Gastroesophageal sphincter (tissue), 4 donors: Measurements from ENCODE around the gene WAPL. TPM values are rescaled to one million over a fixed set of nuclear protein-coding genes. Genes with fewer than 3 reads are reported as not detected.
A peak's percentile ranks its signal among the peaks of the same experiment; 100 is the strongest.
"Not testable (repeated sequence)": the region's sequence is repeated elsewhere in the genome, so short reads cannot be mapped to it uniquely, and the experiment has no call there.

Experiments
- ATAC-seq: fragments of 150-250 bp; one replicate; pipeline ENCODE4 v1.9.1; 2016; ENCODE audit warnings: mild to moderate bottlenecking, moderate library complexity
- H3K27ac ChIP-seq, 4 donors: fragments of 200-600 bp; sonication (generic) in 3 of 4; 1 replicate in 3 of 4; 2 replicates in 1 of 4; pipeline ENCODE4 v1.5.1; 2016 to 2019
- H3K27me3 ChIP-seq: fragments of 200-600 bp; sonication (generic); one replicate; pipeline ENCODE4 v1.5.1; 2019
- H3K36me3 ChIP-seq, 2 donors: fragments of 200-600 bp; sonication (generic); one replicate each; pipeline ENCODE4 v1.5.1; 2019; ENCODE audit warnings: control low read depth in 1 of 2
- H3K4me1 ChIP-seq, 3 donors: fragments of 200-600 bp; sonication (generic); 1 replicate in 2 of 3; 2 replicates in 1 of 3; pipeline ENCODE4 v1.5.1; 2016 to 2019; ENCODE audit warnings: control low read depth in 2 of 3
- H3K4me3 ChIP-seq, 2 donors: fragments of 200-600 bp; sonication (generic); one replicate each; pipeline ENCODE4 v1.5.1; 2019; ENCODE audit warnings: mild to moderate bottlenecking in 1 of 2, moderate library complexity in 1 of 2
- H3K9me3 ChIP-seq, 3 donors: fragments of 200-600 bp; sonication (generic); one replicate each; pipeline ENCODE4 v1.5.1; 2017 to 2019; ENCODE audit warnings: control low read depth in 2 of 3
- CTCF ChIP-seq, 4 experiments: fragments of 200-600 bp in 2 of 4; fragments of 450-650 bp in 2 of 4; sonication (generic) in 1 of 4; IDR thresholded peaks; one replicate each; pipeline ENCODE4 v1.5.1; 2017 to 2019; ENCODE audit warnings: antibody characterized with exemption in 4 of 4, mild to moderate bottlenecking in 2 of 4, moderate library complexity in 2 of 4
- EP300 ChIP-seq: sonication (generic); formaldehyde crosslinking; IDR thresholded peaks from one replicate; pipeline ENCODE4 v1.6.1; 2017; ENCODE audit warnings: antibody characterized with exemption, mild to moderate bottlenecking
- POLR2A ChIP-seq, 2 donors: fragments of 450-650 bp; IDR thresholded peaks; one replicate each; pipeline ENCODE4 v1.6.1; 2017; ENCODE audit warnings: antibody characterized with exemption in 2 of 2, mild to moderate bottlenecking in 2 of 2, moderate library complexity in 1 of 2
- POLR2AphosphoS5 ChIP-seq: sonication (generic); formaldehyde crosslinking; IDR thresholded peaks from one replicate; pipeline ENCODE4 v1.6.1; 2017; ENCODE audit warnings: antibody characterized with exemption
- WGBS, 2 donors: methylation state at CpG; one replicate each; pipeline ENCODE4 v1.1.5; 2018; ENCODE audit warnings: low coverage in 1 of 2; 5-methylcytosine and 5-hydroxymethylcytosine counted together
- total RNA-seq, 4 donors: library from RNA; depleted of rRNA; stranded (reverse); fragments of >200 nt; gene quantifications; one replicate each; pipeline ENCODE4 v1.1.0, GENCODE V29; 2016

Gene WAPL
- total RNA-seq = 10 to 100 TPM; 35.6 to 55.1 (median 40.6) TPM

DNA sequence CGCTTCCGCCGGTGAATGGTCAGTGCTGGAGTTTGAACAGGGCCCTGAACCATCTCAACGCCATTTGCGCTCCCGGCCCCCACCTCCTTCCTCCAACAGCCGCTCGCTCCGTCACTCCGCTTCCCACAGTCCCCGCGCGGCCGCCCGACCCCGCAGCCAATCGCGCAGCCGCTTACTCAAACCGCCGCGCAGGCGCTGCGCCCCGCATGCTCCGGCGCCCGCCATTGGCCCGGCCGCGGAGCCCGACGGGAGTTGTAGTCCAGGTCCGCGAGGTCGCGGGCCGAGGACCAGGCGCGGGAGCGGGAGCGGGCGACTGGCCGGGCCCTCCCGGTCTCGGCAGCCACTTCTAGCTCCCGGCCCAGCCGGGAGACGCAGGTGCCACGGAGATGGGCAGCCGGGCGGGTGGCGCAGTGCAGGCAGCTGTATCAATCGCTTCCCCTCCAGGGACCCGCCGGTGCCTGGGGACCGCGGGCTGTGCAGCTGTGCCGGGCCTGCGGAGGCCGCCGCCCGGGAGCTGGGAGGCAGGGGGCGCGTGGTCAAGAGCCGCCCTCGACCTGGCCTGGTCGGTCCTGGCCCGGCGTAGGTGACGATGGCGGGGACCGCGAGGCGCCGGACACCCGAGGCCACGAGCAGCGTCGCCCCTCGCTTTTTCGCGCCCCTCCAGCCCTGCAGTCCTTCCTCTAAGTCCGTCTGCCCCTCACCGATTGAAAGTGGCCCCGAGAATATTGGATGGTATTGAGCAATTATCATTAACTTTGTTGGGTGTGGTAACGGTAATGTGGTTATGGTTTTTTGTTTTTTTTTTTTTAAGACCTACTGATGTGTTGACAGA, at the start of gene WAPL:
WAPL (minus strand) TSS at position 115 of the 832 bp plus-strand sequence. CDS start 3,723 bp downstream, outside the sequence.
- Histone ChIP-seq H3K27ac (peak within 1 kb of the TSS; percentile 86 to 98 (median 97)), H3K36me3 (peaks cover 0 to 5% of the 10 kb centered on the region in 2 donors), H3K4me3 (peak within 1 kb of the TSS; percentile 77 to 95), H3K9me3 (no peaks in the 10 kb centered on the region), H3K4me1 (peaks cover 0 to 68% (median 26%) of the 10 kb centered on the region in 3 donors), H3K27me3 (no peaks in the 10 kb centered on the region)
- WGBS, 2 donors = 0% methylated on average over 7 of the region's 87 CpGs; no CpG with 5 or more reads in 1 of the 2 donors
- TF ChIP-seq CTCF (IDR thresholded peaks at IDR 0.05) = peak in 1 of 4 experiments; percentile 41
- TF ChIP-seq POLR2AphosphoS5 = peak; percentile 73
- peak; percentile 78 to 80 for TF ChIP-seq POLR2A (IDR thresholded peaks at IDR 0.05)
- TF ChIP-seq EP300 = no peak
- ATAC-seq = peak; percentile 99

GRCh38 chr10:86569335-86569734, 47.7 kb upstream of the WAPL start:
- no peak for TF ChIP-seq EP300
- TF ChIP-seq POLR2AphosphoS5 = no peak
- TF ChIP-seq POLR2A (IDR thresholded peaks at IDR 0.05) = no peak
- TF ChIP-seq CTCF (IDR thresholded peaks at IDR 0.05) = no peak

GRCh38 chr10:86566518-86566917, 44.9 kb upstream of the WAPL start:
- 79 to 100% methylated on average over 1 to 2 of the region's 2 CpGs for WGBS, 2 donors
- not testable (repeated sequence) for H3K27ac ChIP-seq, H3K27me3 ChIP-seq, H3K36me3 ChIP-seq, H3K4me3 ChIP-seq, H3K4me1 ChIP-seq, ATAC-seq
- H3K9me3 ChIP-seq = peaks cover 0 to 12% (median 0%) of the 10 kb centered on the region in 3 donors

More at GRCh38 chr10:86569335-86569734, 47.7 kb upstream of the WAPL start:
- no peak overlapping the region for H3K4me3 ChIP-seq
- H3K27ac ChIP-seq = no peak overlapping the region
- H3K4me1 ChIP-seq = no peaks in the 10 kb centered on the region
- no peaks in the 10 kb centered on the region for H3K27me3 ChIP-seq
- no peaks in the 10 kb centered on the region for H3K36me3 ChIP-seq
- H3K9me3 ChIP-seq = peaks cover 0 to 12% (median 0%) of the 10 kb centered on the region in 3 donors
- no peak for ATAC-seq

GRCh38 chr10:86563338-86563737, 41.7 kb upstream of the WAPL start:
- not testable (repeated sequence) for H3K27me3 ChIP-seq, ATAC-seq, H3K4me1 ChIP-seq, H3K9me3 ChIP-seq, H3K36me3 ChIP-seq, H3K27ac ChIP-seq, H3K4me3 ChIP-seq
- 66 to 86% methylated on average over 6 of the region's 6 CpGs for WGBS, 2 donors

DNA sequence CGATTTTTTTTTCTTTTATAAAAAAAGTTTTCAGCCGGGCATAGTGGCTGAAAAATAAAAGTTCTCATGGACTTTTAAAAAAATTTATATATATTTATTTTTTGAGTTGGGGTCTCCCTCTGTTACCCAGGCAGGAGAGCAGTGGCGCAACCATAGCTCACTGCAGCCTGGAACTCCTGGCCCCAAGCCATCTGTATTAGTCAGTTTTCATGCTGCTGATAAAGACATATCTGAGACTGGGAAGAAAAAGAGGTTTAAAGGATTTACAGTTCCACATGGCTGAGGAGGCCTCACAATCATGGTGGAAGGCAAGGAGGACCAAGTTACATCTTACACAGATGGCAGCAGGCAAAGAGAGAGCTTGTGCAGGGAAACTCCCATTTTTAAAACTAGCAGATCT, 37.1 kb upstream of the WAPL start:
- not testable (repeated sequence) for H3K27ac ChIP-seq, H3K4me3 ChIP-seq, H3K36me3 ChIP-seq, H3K4me1 ChIP-seq, H3K9me3 ChIP-seq, ATAC-seq, H3K27me3 ChIP-seq
- 82 to 96% methylated on average over 2 to 3 of the region's 3 CpGs for WGBS, 2 donors

GRCh38 chr10:86556933-86557649, 35.5 kb upstream of the WAPL start:
- Histone ChIP-seq H3K4me3 (no peak overlapping the region), H3K27me3 (no peaks in the 10 kb centered on the region), H3K9me3 (no peaks in the 10 kb centered on the region), H3K27ac (no peak overlapping the region), H3K36me3 (no peaks in the 10 kb centered on the region), H3K4me1 (no peaks in the 10 kb centered on the region)
- ATAC-seq = no peak
- TF ChIP-seq EP300 (no peak), POLR2AphosphoS5 (no peak), CTCF (IDR thresholded peaks at IDR 0.05) (no peak), POLR2A (IDR thresholded peaks at IDR 0.05) (no peak)
- WGBS, 2 donors = 84 to 89% methylated on average over 8 to 13 of the region's 15 CpGs
